Neural cell (in vitro differentiated cells): ENCODE data around the gene PLD1.

Experiments used
- CTCF ChIP-seq: fragments of 450-650 bp; IDR thresholded peaks from 2 replicates; pipeline ENCODE4 v1.5.1; 2014; ENCODE audit warnings: antibody characterized with exemption, mild to moderate bottlenecking, moderate library complexity; ENCODE audit not compliant: poor library complexity, severe bottlenecking
- EP300 ChIP-seq: fragments of 450-650 bp; conservative IDR thresholded peaks from 2 replicates; pipeline ENCODE4 v1.6.1; 2014; ENCODE audit warnings: antibody characterized with exemption, mild to moderate bottlenecking, moderate library complexity; ENCODE audit not compliant: poor library complexity, severe bottlenecking
- EZH2 ChIP-seq: fragments of 200-600, 300-800 bp; shearing (Covaris generic), sonication (generic); IDR thresholded peaks from 2 replicates; pipeline ENCODE4 v1.6.1; 2014; ENCODE audit warnings: antibody characterized with exemption, low read length, borderline replicate concordance, mild to moderate bottlenecking; ENCODE audit not compliant: insufficient read depth, poor library complexity, severe bottlenecking
- MXI1 ChIP-seq: fragments of 450-650 bp; conservative IDR thresholded peaks from 2 replicates; pipeline ENCODE4 v1.6.1; 2014; ENCODE audit warnings: antibody characterized with exemption, mild to moderate bottlenecking; ENCODE audit not compliant: poor library complexity, severe bottlenecking
- POLR2AphosphoS5 ChIP-seq: IDR thresholded peaks from 2 replicates; pipeline ENCODE4 v1.6.1; 2012
- RAD21 ChIP-seq: fragments of 450-650 bp; conservative IDR thresholded peaks from 2 replicates; pipeline ENCODE4 v1.6.1; 2014; ENCODE audit warnings: antibody characterized with exemption, mild to moderate bottlenecking, moderate library complexity
- REST ChIP-seq: IDR thresholded peaks from 2 replicates; pipeline ENCODE4 v1.6.1; 2012; ENCODE audit warnings: borderline replicate concordance
- SMC3 ChIP-seq: fragments of 450-650 bp; conservative IDR thresholded peaks from 2 replicates; pipeline ENCODE4 v1.6.1; 2014; ENCODE audit warnings: antibody characterized with exemption, mild to moderate bottlenecking, moderate library complexity; ENCODE audit not compliant: poor library complexity
- TAF1 ChIP-seq: IDR thresholded peaks from 2 replicates; pipeline ENCODE4 v1.6.1; 2012; ENCODE audit warnings: low read depth

DNA sequence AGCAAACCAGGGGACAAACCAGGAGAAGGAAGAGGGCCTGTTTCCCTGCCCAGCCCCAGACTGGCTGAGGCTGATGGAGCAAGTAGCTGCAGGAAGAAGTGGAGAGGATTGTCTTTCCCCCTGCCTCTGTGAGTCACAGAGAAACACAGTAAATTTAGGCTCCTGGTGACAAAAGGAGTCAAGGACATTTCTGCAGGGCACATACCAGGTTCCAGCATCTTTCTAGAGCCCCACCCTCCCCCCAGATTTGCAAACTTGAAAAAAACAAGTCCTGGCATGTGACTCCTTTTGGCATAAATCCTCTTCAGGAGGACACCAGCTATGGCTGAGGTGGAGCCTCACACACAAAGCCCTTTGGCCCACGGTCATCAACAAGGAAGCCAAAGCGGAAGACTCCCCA is 17.8 kb downstream of the PLD1 start:
- TF ChIP-seq MXI1 (no peak), SMC3 (no peak), CTCF (no peak), EZH2 (no peak), REST (no peak), EP300 (no peak), TAF1 (no peak), POLR2AphosphoS5 (no peak), RAD21 (no peak)
